Measurements from ENCODE around the gene DNAH5. TPM values are rescaled to one million over a fixed set of nuclear protein-coding genes. Genes with fewer than 3 reads are reported as not detected.

The DNAH5 gene
- total and polyA plus RNA-seq, 2 donors (not counting 3 experiments of a cell fraction or from before 2014, with no cell fraction given): 0.23 to 1.7 TPM

DNA sequence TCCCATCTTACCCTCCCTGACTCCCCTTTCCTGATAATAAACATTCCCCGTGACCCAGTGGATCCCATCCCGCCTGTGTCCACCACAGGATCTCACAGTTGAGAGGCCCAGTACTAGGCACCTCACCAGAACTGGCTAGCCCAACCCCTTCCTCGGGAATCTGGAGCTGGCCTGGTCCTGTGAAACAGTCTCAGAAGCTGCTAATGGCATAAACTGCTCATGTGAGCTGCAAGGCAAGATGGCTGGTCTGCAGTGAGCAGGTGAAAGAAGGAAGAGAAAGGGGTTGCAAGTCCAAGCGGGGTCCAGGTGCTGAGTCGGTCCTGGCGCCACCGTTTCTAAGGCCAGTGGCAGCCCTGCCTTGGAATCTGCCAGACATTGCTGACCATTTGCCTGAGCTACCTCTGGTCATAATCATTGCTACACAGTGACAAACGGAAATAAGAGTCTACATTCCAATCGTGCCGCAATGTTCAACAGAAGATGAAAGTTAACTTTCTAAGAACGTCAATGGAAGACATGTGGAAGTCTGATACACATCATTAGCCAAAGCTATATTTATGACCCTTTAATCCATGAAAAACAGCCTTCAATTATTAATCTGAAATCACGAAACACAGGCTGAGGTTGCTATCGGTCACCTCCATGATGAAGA lies 33.7 kb downstream of the DNAH5 start:
- Histone ChIP-seq H4K20me1 (replicated peaks; ENCODE audit: control insufficient read depth, extremely low read depth, insufficient read depth, low read length) (no peaks in the 10 kb centered on the region), H3K4me2 (ENCODE audit: insufficient read depth, low read length) (no peak overlapping the region), H3K9me3 (replicated peaks; ENCODE audit: control insufficient read depth, insufficient read depth, low read length) (no peaks in the 10 kb centered on the region), H3K4me1 (ENCODE audit: control insufficient read depth, extremely low read depth, insufficient read depth, low read length) (no peaks in the 10 kb centered on the region), H3K4me3 (replicated peaks in 1 of 3; ENCODE audit: insufficient read depth in 1 of 3, low read depth in 1 of 3, low read length in 3 of 3) (no peak overlapping the region), H3K36me3 (ENCODE audit: control insufficient read depth in 2 of 2, extremely low read depth in 1 of 2, insufficient read depth in 2 of 2, low read length in 2 of 2) (no peaks in the 10 kb centered on the region), H3K9ac (replicated peaks; ENCODE audit: extremely low read depth, insufficient read depth, low read length) (no peak overlapping the region), H3K9me1 (replicated peaks; ENCODE audit: control insufficient read depth, extremely low read depth, insufficient read depth, low read length) (no peaks in the 10 kb centered on the region), H3K79me2 (ENCODE audit: control insufficient read depth, insufficient read depth, low read length) (no peaks in the 10 kb centered on the region), H2AFZ (ENCODE audit: low read depth, low read length) (no peak overlapping the region), H3K27me3 (ENCODE audit: control insufficient read depth in 2 of 2, insufficient read depth in 2 of 2, low read length in 2 of 2) (no peaks in the 10 kb centered on the region), H3K27ac (ENCODE audit: insufficient read depth, low read depth, low read length) (no peak overlapping the region)
- TF ChIP-seq GATA2 (IDR thresholded peaks at IDR 0.05; ENCODE audit: insufficient read depth, insufficient read length, low read depth, low read length) (no peak), EZH2 (IDR thresholded peaks at IDR 0.05; ENCODE audit: borderline replicate concordance, low read depth, low read length, severe bottlenecking) (no peak), POLR2A (IDR thresholded peaks at IDR 0.05; ENCODE audit: low read depth, low read length) (no peak), MYC (IDR thresholded peaks at IDR 0.05; ENCODE audit: low read depth, low read length) (no peak), JUN (IDR thresholded peaks at IDR 0.05; ENCODE audit: borderline replicate concordance, insufficient read depth, insufficient read length, low read depth) (no peak), FOS (IDR thresholded peaks at IDR 0.05; ENCODE audit: borderline replicate concordance, insufficient read depth, low read length) (no peak), POLR2AphosphoS5 (IDR thresholded peaks at IDR 0.05; ENCODE audit: insufficient read depth, low read depth, low read length) (no peak)
- TF ChIP-seq, protein P1, sequence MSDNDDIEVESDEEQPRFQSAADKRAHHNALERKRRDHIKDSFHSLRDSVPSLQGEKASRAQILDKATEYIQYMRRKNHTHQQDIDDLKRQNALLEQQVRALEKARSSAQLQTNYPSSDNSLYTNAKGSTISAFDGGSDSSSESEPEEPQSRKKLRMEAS (IDR thresholded peaks at IDR 0.05; ENCODE audit: insufficient read depth, insufficient read length): no peak
- TF ChIP-seq, protein P2, sequence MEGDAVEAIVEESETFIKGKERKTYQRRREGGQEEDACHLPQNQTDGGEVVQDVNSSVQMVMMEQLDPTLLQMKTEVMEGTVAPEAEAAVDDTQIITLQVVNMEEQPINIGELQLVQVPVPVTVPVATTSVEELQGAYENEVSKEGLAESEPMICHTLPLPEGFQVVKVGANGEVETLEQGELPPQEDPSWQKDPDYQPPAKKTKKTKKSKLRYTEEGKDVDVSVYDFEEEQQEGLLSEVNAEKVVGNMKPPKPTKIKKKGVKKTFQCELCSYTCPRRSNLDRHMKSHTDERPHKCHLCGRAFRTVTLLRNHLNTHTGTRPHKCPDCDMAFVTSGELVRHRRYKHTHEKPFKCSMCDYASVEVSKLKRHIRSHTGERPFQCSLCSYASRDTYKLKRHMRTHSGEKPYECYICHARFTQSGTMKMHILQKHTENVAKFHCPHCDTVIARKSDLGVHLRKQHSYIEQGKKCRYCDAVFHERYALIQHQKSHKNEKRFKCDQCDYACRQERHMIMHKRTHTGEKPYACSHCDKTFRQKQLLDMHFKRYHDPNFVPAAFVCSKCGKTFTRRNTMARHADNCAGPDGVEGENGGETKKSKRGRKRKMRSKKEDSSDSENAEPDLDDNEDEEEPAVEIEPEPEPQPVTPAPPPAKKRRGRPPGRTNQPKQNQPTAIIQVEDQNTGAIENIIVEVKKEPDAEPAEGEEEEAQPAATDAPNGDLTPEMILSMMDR (IDR thresholded peaks at IDR 0.05; ENCODE audit: extremely low read depth in 1 of 2, insufficient read depth in 1 of 2, low read depth in 1 of 2, low read length in 2 of 2): no peak
- FAIRE-seq: no peak
- intact Hi-C loops (cut with micrococcal nuclease) (no loop called here), dilution Hi-C loops (cut with MboI; ENCODE audit: extremely low pct_ligation_motif_present, low sequenced_read_pairs) (no loop called here)
- BruUV-seq (replicated peaks): no TSS peak
- CTCF ChIA-PET: interaction anchor here (1.2 kb wide), 1 partner anchor 10 kb away, joined by 4 read pairs; no protein-coding TSS in a partner anchor
- DNase-seq (ENCODE audit: low read depth, low spot score): no peak
- POLR2A ChIA-PET: no interaction called here

All from endothelial cell of umbilical vein (primary cell).